Measurements from ENCODE around the gene TAS2R46. TPM values are rescaled to one million over a fixed set of nuclear protein-coding genes. Genes with fewer than 3 reads are reported as not detected.
"Not testable (repeated sequence)": the region's sequence is repeated elsewhere in the genome, so short reads cannot be mapped to it uniquely, and the experiment has no call there.

TAS2R46 gene
- total RNA-seq, 1 donor from 2014 or later, result 1.5 TPM

GRCh38 chr12:11059784-11060183 is 2.3 kb downstream of the TAS2R46 start:
- peaks cover 1% of the 10 kb centered on the region for H3K36me3 Mint-ChIP-seq (ENCODE audit: unreplicated experiment)
- no peak for DNase-seq (ENCODE audit: extremely low spot score, unreplicated experiment)
- TF ChIP-seq CTCF (IDR thresholded peaks at IDR 0.05), result no peak
- H3K27me3 Mint-ChIP-seq (ENCODE audit: unreplicated experiment), result no peaks in the 10 kb centered on the region
- H3K4me1 Mint-ChIP-seq (ENCODE audit: unreplicated experiment), result no peaks in the 10 kb centered on the region
- H3K27ac Mint-ChIP-seq (ENCODE audit: unreplicated experiment), result no peak overlapping the region
- H3K4me3 Mint-ChIP-seq (ENCODE audit: unreplicated experiment), result no peak overlapping the region
- no peaks in the 10 kb centered on the region for H3K9me3 Mint-ChIP-seq (ENCODE audit: unreplicated experiment)

- Mint-ChIP-seq H3K4me3 (ENCODE audit: unreplicated experiment) (no peak overlapping the region), H3K9me3 (ENCODE audit: unreplicated experiment) (no peaks in the 10 kb centered on the region), H3K27me3 (ENCODE audit: unreplicated experiment) (no peaks in the 10 kb centered on the region), H3K36me3 (ENCODE audit: unreplicated experiment) (no peaks in the 10 kb centered on the region), H3K4me1 (ENCODE audit: unreplicated experiment) (no peaks in the 10 kb centered on the region), H3K27ac (ENCODE audit: unreplicated experiment) (no peak overlapping the region)
- TF ChIP-seq CTCF (IDR thresholded peaks at IDR 0.05), result no peak
- DNase-seq (ENCODE audit: extremely low spot score, unreplicated experiment), result no peak
Observed at GRCh38 chr12:11059041-11059440, 3.1 kb downstream of the TAS2R46 start.

GRCh38 chr12:11055306-11055705 is 6.8 kb downstream of the TAS2R46 start:
- Mint-ChIP-seq H3K27ac (ENCODE audit: unreplicated experiment) (no peak overlapping the region), H3K9me3 (ENCODE audit: unreplicated experiment) (peaks cover 16% of the 10 kb centered on the region), H3K4me1 (ENCODE audit: unreplicated experiment) (no peaks in the 10 kb centered on the region), H3K4me3 (ENCODE audit: unreplicated experiment) (no peak overlapping the region), H3K36me3 (ENCODE audit: unreplicated experiment) (peaks cover 16% of the 10 kb centered on the region), H3K27me3 (ENCODE audit: unreplicated experiment) (no peaks in the 10 kb centered on the region)
- no peak for DNase-seq (ENCODE audit: extremely low spot score, unreplicated experiment)
- no peak for TF ChIP-seq CTCF (IDR thresholded peaks at IDR 0.05)

- not testable (repeated sequence) for H3K4me1 Mint-ChIP-seq (ENCODE audit: unreplicated experiment); DNase-seq (ENCODE audit: extremely low spot score, unreplicated experiment); H3K27ac Mint-ChIP-seq (ENCODE audit: unreplicated experiment); H3K4me3 Mint-ChIP-seq (ENCODE audit: unreplicated experiment); H3K27me3 Mint-ChIP-seq (ENCODE audit: unreplicated experiment)
- peaks cover 22% of the 10 kb centered on the region for H3K9me3 Mint-ChIP-seq (ENCODE audit: unreplicated experiment)
- H3K36me3 Mint-ChIP-seq (ENCODE audit: unreplicated experiment), result peaks cover 38% of the 10 kb centered on the region
Observed at GRCh38 chr12:11049806-11050531, 12.1 kb downstream of the TAS2R46 start.

- Mint-ChIP-seq H3K9me3 (ENCODE audit: unreplicated experiment) (peaks cover 17% of the 10 kb centered on the region), H3K36me3 (ENCODE audit: unreplicated experiment) (peaks cover 24% of the 10 kb centered on the region)
- not testable (repeated sequence) for H3K4me3 Mint-ChIP-seq (ENCODE audit: unreplicated experiment); H3K27me3 Mint-ChIP-seq (ENCODE audit: unreplicated experiment); DNase-seq (ENCODE audit: extremely low spot score, unreplicated experiment); H3K27ac Mint-ChIP-seq (ENCODE audit: unreplicated experiment); H3K4me1 Mint-ChIP-seq (ENCODE audit: unreplicated experiment)
Observed at GRCh38 chr12:11041366-11041765, 20.7 kb downstream of the TAS2R46 start.

GRCh38 chr12:11040162-11040561 is 21.9 kb downstream of the TAS2R46 start:
- no peak for DNase-seq (ENCODE audit: extremely low spot score, unreplicated experiment)
- H3K27ac Mint-ChIP-seq (ENCODE audit: unreplicated experiment), result no peak overlapping the region
- TF ChIP-seq CTCF (IDR thresholded peaks at IDR 0.05), result no peak
- peaks cover 17% of the 10 kb centered on the region for H3K9me3 Mint-ChIP-seq (ENCODE audit: unreplicated experiment)
- H3K4me3 Mint-ChIP-seq (ENCODE audit: unreplicated experiment), result no peak overlapping the region
- H3K27me3 Mint-ChIP-seq (ENCODE audit: unreplicated experiment), result no peaks in the 10 kb centered on the region
- peaks cover 8% of the 10 kb centered on the region for H3K4me1 Mint-ChIP-seq (ENCODE audit: unreplicated experiment)
- H3K36me3 Mint-ChIP-seq (ENCODE audit: unreplicated experiment), result peaks cover 22% of the 10 kb centered on the region

All from osteocyte (in vitro differentiated cells).